Colonic mucosa (tissue), 4 donors: ENCODE measurements around the gene GRM7. TPM values are rescaled to one million over a fixed set of nuclear protein-coding genes. Genes with fewer than 3 reads are reported as not detected.

Experiments
- DNase-seq: peaks from one replicate; pipeline ENCODE4 v3.0.0-alpha.2; 2020
- H3K27ac ChIP-seq: fragments of 200-600 bp; one replicate; pipeline ENCODE4 v1.8.0; 2021
- H3K27me3 ChIP-seq: fragments of 200-600 bp; one replicate; pipeline ENCODE4 v1.8.0; 2021
- H3K36me3 ChIP-seq: fragments of 200-600 bp; one replicate; pipeline ENCODE4 v1.8.0; 2021
- H3K4me1 ChIP-seq: fragments of 200-600 bp; one replicate; pipeline ENCODE4 v1.8.0; 2021; ENCODE audit warnings: mild to moderate bottlenecking
- H3K4me3 ChIP-seq: fragments of 200-600 bp; one replicate; pipeline ENCODE4 v1.8.0; 2021
- H3K9ac ChIP-seq, 2 donors: one replicate each; pipeline ENCODE4 v1.7.0; 2013; ENCODE audit warnings: control low read depth in 2 of 2, low read depth in 2 of 2, low read length in 2 of 2
- H3K9me3 ChIP-seq: fragments of 200-600 bp; one replicate; pipeline ENCODE4 v1.8.0; 2021
- intact Hi-C: fragments of 100-400 bp; cut with DNase I; formaldehyde crosslinking; loops from one replicate; pipeline ENCODE4 v1.14.1; 2022
- total RNA-seq, 2 donors: library from RNA; stranded (reverse); fragmentation: NEBNext Ultra II Directional in 1 of 2; extraction: Animal tissue kit (Norgen Biotek cat#: 25700) in 1 of 2; gene quantifications; one replicate each; pipeline ENCODE4 v1.2.1, GENCODE V29; 2021
- TF ChIP-seq, protein P1 (sequence below): fragments of 200-600 bp; IDR thresholded peaks from one replicate; pipeline ENCODE4 v1.8.0; 2022; ENCODE audit warnings: antibody characterized with exemption, mild to moderate bottlenecking
- donor health status: healthy.
- donor health status: DM: no; HTN: no; CAD: no.
- donor health status: DM: no; HTN: no; CAD: no.

GRM7 gene
- total RNA-seq, 2 donors from 2014 or later = 0.15 to 0.66 TPM

DNA sequence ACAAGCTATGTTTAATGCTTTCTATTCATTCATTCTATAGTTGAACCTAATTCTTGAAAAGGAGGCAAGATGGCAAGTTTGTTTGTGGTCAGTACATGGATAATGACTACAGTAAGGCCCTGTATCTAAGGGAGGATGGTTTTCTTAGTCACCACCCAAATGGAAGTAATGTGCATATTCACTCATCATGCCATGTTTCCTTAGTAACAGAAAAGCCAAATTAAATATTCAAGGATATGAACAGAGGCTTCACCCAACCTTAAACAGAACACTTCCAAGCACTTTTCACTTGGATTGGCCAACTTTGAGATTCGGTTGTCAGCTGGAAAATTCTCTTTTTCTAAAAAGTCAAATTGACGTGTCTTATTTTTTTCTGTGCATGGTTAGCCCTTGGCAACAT lies 835.4 kb downstream of the GRM7 start:
- no peaks in the 10 kb centered on the region for H3K36me3 ChIP-seq
- no peaks in the 10 kb centered on the region for H3K4me1 ChIP-seq
- DNase-seq = no peak
- H3K9ac ChIP-seq = no peak overlapping the region
- no peaks in the 10 kb centered on the region for H3K9me3 ChIP-seq
- TF ChIP-seq, protein P1, sequence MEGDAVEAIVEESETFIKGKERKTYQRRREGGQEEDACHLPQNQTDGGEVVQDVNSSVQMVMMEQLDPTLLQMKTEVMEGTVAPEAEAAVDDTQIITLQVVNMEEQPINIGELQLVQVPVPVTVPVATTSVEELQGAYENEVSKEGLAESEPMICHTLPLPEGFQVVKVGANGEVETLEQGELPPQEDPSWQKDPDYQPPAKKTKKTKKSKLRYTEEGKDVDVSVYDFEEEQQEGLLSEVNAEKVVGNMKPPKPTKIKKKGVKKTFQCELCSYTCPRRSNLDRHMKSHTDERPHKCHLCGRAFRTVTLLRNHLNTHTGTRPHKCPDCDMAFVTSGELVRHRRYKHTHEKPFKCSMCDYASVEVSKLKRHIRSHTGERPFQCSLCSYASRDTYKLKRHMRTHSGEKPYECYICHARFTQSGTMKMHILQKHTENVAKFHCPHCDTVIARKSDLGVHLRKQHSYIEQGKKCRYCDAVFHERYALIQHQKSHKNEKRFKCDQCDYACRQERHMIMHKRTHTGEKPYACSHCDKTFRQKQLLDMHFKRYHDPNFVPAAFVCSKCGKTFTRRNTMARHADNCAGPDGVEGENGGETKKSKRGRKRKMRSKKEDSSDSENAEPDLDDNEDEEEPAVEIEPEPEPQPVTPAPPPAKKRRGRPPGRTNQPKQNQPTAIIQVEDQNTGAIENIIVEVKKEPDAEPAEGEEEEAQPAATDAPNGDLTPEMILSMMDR = no peak
- intact Hi-C loops = no loop called here
- H3K27ac ChIP-seq = no peak overlapping the region
- no peak overlapping the region for H3K4me3 ChIP-seq
- no peaks in the 10 kb centered on the region for H3K27me3 ChIP-seq

- no peaks in the 10 kb centered on the region for H3K4me1 ChIP-seq
- no peaks in the 10 kb centered on the region for H3K9me3 ChIP-seq
- intact Hi-C loops = no loop called here
Measured at GRCh38 chr3:7697548-7697947, 836.6 kb downstream of the GRM7 start.

GRCh38 chr3:7700539-7700938 lies 839.6 kb downstream of the GRM7 start:
- H3K9ac ChIP-seq = no peak overlapping the region
- H3K27me3 ChIP-seq = no peaks in the 10 kb centered on the region
- intact Hi-C loops = no loop called here
- H3K4me1 ChIP-seq = no peaks in the 10 kb centered on the region
- no peaks in the 10 kb centered on the region for H3K36me3 ChIP-seq
- H3K4me3 ChIP-seq = no peak overlapping the region
- H3K27ac ChIP-seq = no peak overlapping the region
- TF ChIP-seq, protein P1 = no peak
- H3K9me3 ChIP-seq = no peaks in the 10 kb centered on the region
- DNase-seq = no peak

More at GRCh38 chr3:7697548-7697947, 836.6 kb downstream of the GRM7 start:
- Histone ChIP-seq H3K4me3 (no peak overlapping the region), H3K27ac (no peak overlapping the region), H3K36me3 (no peaks in the 10 kb centered on the region), H3K27me3 (no peaks in the 10 kb centered on the region), H3K9ac (no peak overlapping the region)
- no peak for DNase-seq
- TF ChIP-seq, protein P1 = no peak

DNA sequence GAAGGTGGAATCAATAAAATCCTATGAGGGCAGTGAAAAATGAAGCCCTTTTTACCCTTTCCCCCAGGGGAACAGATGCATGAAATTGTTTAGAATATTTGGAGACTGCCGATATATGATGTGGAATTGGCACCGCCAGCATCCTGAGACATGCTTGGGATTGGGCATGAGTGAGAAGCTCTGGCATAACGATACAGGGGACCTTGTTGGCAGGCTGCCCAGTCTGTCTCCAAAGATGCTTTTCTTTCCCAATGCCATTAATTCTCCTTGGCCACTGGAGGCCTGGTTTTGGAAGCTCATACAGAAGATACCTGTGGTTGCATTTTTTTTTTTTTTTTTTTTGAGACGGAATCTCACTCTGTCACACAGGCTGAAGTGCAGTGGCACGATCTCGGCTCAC lies 840.1 kb downstream of the GRM7 start:
- no peak for DNase-seq
- no peak overlapping the region for H3K9ac ChIP-seq
- TF ChIP-seq, protein P1 = no peak
- no peaks in the 10 kb centered on the region for H3K4me1 ChIP-seq
- no peak overlapping the region for H3K4me3 ChIP-seq
- no peaks in the 10 kb centered on the region for H3K27me3 ChIP-seq
- intact Hi-C loops = no loop called here
- no peak overlapping the region for H3K27ac ChIP-seq
- H3K36me3 ChIP-seq = no peaks in the 10 kb centered on the region
- H3K9me3 ChIP-seq = no peaks in the 10 kb centered on the region

- Histone ChIP-seq H3K27me3 (no peaks in the 10 kb centered on the region), H3K4me3 (no peak overlapping the region), H3K36me3 (no peaks in the 10 kb centered on the region), H3K9me3 (no peaks in the 10 kb centered on the region), H3K9ac (no peak overlapping the region), H3K27ac (no peak overlapping the region), H3K4me1 (no peaks in the 10 kb centered on the region)
- intact Hi-C loops = no loop called here
- TF ChIP-seq, protein P1 = no peak
- DNase-seq = no peak
Measured at GRCh38 chr3:7707187-7707586, 846.3 kb downstream of the GRM7 start.
